ENCODE measurements around the gene PIP5K1A. TPM values are rescaled to one million over a fixed set of nuclear protein-coding genes. Genes with fewer than 3 reads are reported as not detected.
A peak's percentile ranks its signal among the peaks of the same experiment; 100 is the strongest.

The PIP5K1A gene
- total and polyA plus RNA-seq, 9 of the 15 experiments (the other 6 are each of a cell fraction or from before 2014, with no cell fraction given) = 1.9 to 42.4 (median 18.8) TPM

DNA sequence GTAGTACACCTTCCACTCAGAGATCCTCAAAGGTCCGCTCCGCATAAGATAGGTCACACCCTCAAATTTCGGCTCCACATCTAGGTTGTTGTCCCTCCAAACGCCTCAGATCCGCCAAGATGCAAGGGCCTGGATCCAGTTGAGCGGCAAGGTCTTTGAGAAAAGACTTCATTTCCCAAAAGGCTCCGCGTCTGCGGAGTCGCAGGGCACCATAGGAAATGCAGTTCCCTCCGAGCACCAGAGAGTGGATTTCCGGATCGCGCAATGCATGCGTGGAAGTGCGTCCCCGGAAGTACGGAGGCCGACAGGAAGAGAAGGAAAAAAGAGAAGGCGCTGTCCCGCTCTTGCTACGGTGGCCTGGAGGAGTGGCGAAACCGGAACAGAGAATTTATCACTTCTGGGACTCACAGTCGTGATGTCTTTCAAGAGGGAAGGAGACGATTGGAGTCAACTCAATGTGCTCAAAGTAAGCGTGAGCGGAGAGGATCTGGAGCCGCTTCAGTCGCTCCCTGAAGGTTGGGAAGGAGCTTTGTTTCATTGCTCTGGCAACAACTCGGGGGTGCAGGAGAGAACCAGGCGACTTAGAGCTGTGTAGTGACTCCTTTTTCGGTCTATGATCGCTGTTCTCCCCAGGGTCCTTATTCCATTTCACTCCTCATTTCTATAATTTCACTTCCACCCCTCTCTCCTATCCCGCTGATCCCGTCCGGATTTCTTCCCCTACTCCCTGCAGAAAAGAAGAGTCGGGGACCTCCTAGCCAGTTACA lies 32.4 kb upstream of the PIP5K1A start, which contains the start of the genes LYSMD1 and SCNM1 (continued):
- TF ChIP-seq ZKSCAN3 (CRISPR knock-in tag; IDR thresholded peaks at IDR 0.05) (no peak), ELF2 (CRISPR knock-in tag; IDR thresholded peaks at IDR 0.05) (peak; percentile 98), PHTF2 (CRISPR knock-in tag; IDR thresholded peaks at IDR 0.05) (no peak), EWSR1 (IDR thresholded peaks at IDR 0.05; ENCODE audit: borderline replicate concordance, low read depth, partially characterized antibody) (no peak), ZBTB40 (IDR thresholded peaks at IDR 0.05) (peak; percentile 97), ZBTB40 (CRISPR knock-in tag; IDR thresholded peaks at IDR 0.05) (no peak), ZNF507 (tag; conservative IDR thresholded peaks at IDR 0.05) (no peak), LCOR (CRISPR knock-in tag; IDR thresholded peaks at IDR 0.05) (no peak; the same call in none of the 2 replicates), U2AF1 (optimal IDR thresholded peaks at IDR 0.05; ENCODE audit: low read depth, low read length) (no peak), GTF2F1 (IDR thresholded peaks at IDR 0.05; ENCODE audit: low read depth, low read length) (no peak), ETV1 (tag; conservative IDR thresholded peaks at IDR 0.05; ENCODE audit: low read depth) (peak; percentile 100), RFX5 (IDR thresholded peaks at IDR 0.05; ENCODE audit: low read depth, low read length) (no peak)
- TF ChIP-seq, protein P1, sequence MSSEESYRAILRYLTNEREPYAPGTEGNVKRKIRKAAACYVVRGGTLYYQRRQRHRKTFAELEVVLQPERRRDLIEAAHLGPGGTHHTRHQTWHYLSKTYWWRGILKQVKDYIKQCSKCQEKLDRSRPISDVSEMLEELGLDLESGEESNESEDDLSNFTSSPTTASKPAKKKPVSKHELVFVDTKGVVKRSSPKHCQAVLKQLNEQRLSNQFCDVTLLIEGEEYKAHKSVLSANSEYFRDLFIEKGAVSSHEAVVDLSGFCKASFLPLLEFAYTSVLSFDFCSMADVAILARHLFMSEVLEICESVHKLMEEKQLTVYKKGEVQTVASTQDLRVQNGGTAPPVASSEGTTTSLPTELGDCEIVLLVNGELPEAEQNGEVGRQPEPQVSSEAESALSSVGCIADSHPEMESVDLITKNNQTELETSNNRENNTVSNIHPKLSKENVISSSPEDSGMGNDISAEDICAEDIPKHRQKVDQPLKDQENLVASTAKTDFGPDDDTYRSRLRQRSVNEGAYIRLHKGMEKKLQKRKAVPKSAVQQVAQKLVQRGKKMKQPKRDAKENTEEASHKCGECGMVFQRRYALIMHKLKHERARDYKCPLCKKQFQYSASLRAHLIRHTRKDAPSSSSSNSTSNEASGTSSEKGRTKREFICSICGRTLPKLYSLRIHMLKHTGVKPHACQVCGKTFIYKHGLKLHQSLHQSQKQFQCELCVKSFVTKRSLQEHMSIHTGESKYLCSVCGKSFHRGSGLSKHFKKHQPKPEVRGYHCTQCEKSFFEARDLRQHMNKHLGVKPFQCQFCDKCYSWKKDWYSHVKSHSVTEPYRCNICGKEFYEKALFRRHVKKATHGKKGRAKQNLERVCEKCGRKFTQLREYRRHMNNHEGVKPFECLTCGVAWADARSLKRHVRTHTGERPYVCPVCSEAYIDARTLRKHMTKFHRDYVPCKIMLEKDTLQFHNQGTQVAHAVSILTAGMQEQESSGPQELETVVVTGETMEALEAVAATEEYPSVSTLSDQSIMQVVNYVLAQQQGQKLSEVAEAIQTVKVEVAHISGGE (CRISPR knock-in tag; IDR thresholded peaks at IDR 0.05) = peak in 1 of 3 experiments; percentile 92; a peak in 2 of 6 replicates

All from K562 (cell line).